ENCODE measurements around the gene FBXW12.

DNA sequence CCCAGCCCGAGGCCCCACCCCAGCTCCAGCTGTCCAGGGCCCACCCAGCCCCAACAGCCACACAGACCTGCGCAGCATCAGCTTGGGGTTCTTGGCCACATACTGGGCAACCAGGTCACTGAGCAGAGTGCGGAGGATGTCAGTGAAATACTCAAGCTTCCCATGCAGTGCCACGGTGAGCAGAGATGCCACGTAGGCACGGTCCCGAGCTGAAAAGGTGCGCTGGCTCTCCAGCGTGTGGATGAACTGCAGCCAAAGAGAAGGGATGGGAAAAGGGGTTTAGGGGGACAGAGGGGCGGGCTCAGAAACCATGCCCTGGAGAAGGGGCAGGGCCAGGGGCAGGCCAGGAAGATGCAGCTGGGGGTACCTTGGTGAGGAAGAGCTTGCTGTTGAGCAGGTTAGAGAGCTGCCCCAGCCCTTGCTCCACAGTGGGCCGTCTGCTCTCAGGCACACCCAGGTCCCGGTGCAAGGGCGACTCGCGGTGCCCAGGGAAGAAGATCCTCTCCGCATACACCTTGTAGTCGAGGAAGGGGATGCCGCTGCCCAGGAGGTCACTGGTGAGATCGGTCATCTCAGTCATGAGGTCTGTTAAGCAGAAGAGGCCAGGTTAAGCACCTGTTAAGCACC is 40.5 kb downstream of the FBXW12 start:
- TF ChIP-seq, protein P1, sequence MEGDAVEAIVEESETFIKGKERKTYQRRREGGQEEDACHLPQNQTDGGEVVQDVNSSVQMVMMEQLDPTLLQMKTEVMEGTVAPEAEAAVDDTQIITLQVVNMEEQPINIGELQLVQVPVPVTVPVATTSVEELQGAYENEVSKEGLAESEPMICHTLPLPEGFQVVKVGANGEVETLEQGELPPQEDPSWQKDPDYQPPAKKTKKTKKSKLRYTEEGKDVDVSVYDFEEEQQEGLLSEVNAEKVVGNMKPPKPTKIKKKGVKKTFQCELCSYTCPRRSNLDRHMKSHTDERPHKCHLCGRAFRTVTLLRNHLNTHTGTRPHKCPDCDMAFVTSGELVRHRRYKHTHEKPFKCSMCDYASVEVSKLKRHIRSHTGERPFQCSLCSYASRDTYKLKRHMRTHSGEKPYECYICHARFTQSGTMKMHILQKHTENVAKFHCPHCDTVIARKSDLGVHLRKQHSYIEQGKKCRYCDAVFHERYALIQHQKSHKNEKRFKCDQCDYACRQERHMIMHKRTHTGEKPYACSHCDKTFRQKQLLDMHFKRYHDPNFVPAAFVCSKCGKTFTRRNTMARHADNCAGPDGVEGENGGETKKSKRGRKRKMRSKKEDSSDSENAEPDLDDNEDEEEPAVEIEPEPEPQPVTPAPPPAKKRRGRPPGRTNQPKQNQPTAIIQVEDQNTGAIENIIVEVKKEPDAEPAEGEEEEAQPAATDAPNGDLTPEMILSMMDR (IDR thresholded peaks at IDR 0.05 in 4 of 5, conservative IDR thresholded peaks at IDR 0.05 in 1 of 5), result no peak
- no peak for TF ChIP-seq POLR2A (IDR thresholded peaks at IDR 0.05)
